K562 (cell line): ENCODE measurements around the gene CELF4. TPM values are rescaled to one million over a fixed set of nuclear protein-coding genes. Genes with fewer than 3 reads are reported as not detected.

Source experiments
- ASH1L ChIP-seq: fragments of 450-650 bp; IDR thresholded peaks from 2 replicates; pipeline ENCODE4 v1.6.1; 2018; ENCODE audit warnings: borderline replicate concordance, mild to moderate bottlenecking, low read depth; ENCODE audit not compliant: partially characterized antibody
- E2F8 ChIP-seq: fragments of 450-650 bp; IDR thresholded peaks from 2 replicates; pipeline ENCODE4 v1.7.1; 2018; ENCODE audit warnings: mild to moderate bottlenecking, low read depth; ENCODE audit not compliant: partially characterized antibody
- MTA3 ChIP-seq: fragments of 450-650 bp; formaldehyde crosslinking; IDR thresholded peaks from 2 replicates; pipeline ENCODE4 v1.6.1; 2017; ENCODE audit warnings: mild to moderate bottlenecking, borderline replicate concordance
- PTTG1 ChIP-seq: fragments of 450-650 bp; IDR thresholded peaks from 2 replicates; pipeline ENCODE4 v1.6.1; 2016; ENCODE audit warnings: low read depth, mild to moderate bottlenecking, missing genetic modification characterization, missing compliant biosample characterization
- ZNF134 ChIP-seq: fragments of 250-450 bp; sonication (Bioruptor Pico); conservative IDR thresholded peaks from 2 replicates; pipeline ENCODE4 v1.4.0; 2020
- ZNF445 ChIP-seq: fragments of 250-450 bp; sonication (Bioruptor Pico); IDR thresholded peaks from 2 replicates; pipeline ENCODE4 v1.4.0; 2020; ENCODE audit warnings: low read depth, mild to moderate bottlenecking, moderate library complexity
- polyA plus RNA-seq, 8 experiments: library from polyadenylated mRNA; depleted of rRNA in 4 of 8; stranded (reverse) in 5 of 8; unstranded in 3 of 8; fragments of >200 nt; fragmentation: Nextera tagmentation in 2 of 8; fragmentation: Illumina TruSeq in 1 of 8; extraction: Ambion mirVana in 2 of 8; extraction: Trizol in 1 of 8; gene quantifications; 2 replicates each; pipeline versions ENCODE4 v1.2.1 to v1.2.3, GENCODE V29; 2011 to 2014; ENCODE audit warnings: inconsistent platforms in 1 of 8, missing spikeins in 1 of 8
- total RNA-seq, 7 experiments: library from RNA; depleted of rRNA in 6 of 7; stranded (reverse); fragments of >200 nt in 6 of 7; fragmentation: Illumina TruSeq in 2 of 7; extraction: Trizol in 2 of 7; gene quantifications; 2 replicates each; pipeline versions ENCODE4 v1.2.1 to v1.2.3, GENCODE V29; 2011 to 2021; ENCODE audit warnings: low replicate concordance in 1 of 7
- TF ChIP-seq, protein P1 (sequence below): fragments of 250-450 bp; sonication (Bioruptor Pico); IDR thresholded peaks from 2 replicates; pipeline ENCODE4 v1.5.1; 2021; ENCODE audit warnings: mild to moderate bottlenecking

The CELF4 gene
- total and polyA plus RNA-seq, 9 of the 15 experiments (the other 6 are each of a cell fraction or from before 2014, with no cell fraction given), result 0.04 to 0.24 (median 0.07) TPM; not detected in 3

DNA sequence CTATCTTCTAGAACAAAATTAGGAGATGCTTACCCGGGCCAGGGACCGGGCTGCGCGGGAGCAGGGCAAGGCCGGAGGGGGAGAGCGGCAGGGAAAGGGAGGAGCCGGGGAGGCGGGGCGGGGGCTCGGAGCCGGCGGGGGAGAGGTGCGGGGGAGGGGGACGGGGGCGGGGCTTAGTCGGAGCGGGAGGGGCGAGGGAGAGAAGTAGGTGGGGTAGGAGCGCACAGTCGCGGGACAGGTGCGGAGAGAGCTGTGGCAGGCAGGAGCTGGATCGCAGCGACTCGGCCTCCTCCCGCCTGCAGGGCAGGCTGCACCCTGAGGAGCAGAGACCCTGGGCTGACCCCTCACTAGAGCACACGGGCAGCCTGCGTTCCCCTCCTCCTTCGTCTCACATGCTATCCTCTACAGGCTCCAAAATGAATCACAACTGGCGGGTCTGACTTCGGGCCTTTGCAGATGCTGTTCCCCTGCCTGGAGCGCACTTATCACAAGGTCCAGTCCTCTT, 290.3 kb downstream of the CELF4 start (continued):
- TF ChIP-seq MTA3 (no peak), ZNF445 (CRISPR knock-in tag) (no peak), E2F8 (no peak), ZNF134 (no peak), PTTG1 (tag) (no peak), ASH1L (no peak)
- TF ChIP-seq, protein P1, sequence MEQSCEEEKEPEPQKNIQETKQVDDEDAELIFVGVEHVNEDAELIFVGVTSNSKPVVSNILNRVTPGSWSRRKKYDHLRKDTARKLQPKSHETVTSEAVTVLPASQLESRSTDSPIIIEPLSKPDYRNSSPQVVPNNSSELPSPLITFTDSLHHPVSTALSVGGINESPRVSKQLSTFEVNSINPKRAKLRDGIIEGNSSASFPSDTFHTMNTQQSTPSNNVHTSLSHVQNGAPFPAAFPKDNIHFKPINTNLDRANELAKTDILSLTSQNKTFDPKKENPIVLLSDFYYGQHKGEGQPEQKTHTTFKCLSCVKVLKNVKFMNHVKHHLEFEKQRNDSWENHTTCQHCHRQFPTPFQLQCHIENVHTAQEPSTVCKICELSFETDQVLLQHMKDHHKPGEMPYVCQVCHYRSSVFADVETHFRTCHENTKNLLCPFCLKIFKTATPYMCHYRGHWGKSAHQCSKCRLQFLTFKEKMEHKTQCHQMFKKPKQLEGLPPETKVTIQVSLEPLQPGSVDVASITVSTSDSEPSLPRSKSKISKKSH (CRISPR knock-in tag), result no peak
